KG1 (cell line): ENCODE measurements around the gene AMER1.
"Not testable (repeated sequence)": the region's sequence is repeated elsewhere in the genome, so short reads cannot be mapped to it uniquely, and the experiment has no call there.

ENCODE experiments used
- DNase-seq: peaks from one replicate; lab custom pipeline; 2025; lab: John Stamatoyannopoulos, UW

AMER1 gene

DNA sequence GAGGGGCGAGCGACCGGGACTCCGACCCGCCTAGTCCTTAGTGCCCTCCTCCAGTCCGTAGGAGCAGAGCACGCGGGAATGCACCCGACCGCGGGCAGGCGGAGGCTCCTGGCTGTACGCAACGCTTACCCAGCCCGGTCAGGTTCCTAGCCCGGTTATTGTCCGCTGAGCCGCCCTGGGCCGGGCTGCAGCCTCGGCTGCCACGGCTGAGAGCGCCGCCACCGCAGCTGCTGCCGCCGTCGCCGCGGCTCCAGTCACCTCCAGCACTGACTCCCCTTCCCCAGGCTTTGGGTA, at the start of gene AMER1:
AMER1 (minus strand) TSS at position 268 of the 294 bp plus-strand sequence. CDS start 12,422 bp downstream, outside the sequence.
- DNase-seq: no peak

DNA sequence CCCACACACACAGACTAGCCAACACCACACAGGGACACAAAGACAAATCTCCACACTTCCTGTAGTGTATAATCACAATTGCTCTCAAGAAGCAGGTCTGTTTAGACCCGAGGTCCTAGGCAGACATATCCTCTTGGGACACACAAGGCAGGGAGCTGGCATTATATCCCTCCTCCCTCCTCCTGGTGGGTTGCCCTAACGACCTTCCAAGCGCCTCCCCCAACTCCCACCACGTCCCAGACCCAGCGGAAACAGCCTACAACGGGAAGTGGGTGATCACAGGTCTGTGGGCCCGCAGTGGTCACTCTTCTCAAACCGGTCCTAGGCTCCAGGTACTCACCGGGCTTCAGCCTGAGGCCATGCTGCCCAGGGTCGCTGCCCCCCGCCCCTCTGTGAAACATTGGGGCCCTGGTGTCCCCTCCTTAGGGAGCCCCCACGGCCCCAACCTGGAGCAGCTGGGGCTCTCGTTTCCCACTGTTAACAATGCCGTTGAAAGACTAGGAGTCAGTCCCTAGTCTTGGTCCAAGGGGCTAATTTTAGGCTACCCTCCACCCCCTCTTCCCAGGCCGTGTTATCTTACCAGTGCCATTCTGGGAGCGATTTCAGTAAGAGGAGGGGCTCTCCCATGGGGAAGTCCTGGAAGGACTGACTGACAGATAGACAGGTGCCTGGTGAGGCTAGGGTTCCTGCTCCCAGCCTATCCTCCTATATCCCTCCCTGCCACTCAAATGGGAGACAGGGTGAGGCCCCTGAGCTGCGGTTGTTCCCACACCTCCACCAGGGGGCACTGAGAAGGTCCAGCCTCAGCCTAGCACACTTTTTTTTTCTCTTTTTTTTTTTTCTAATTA, 24.8 kb upstream of the AMER1 start, which contains the start of gene ASB12:
ASB12 (minus strand) TSS at position 485 of the 848 bp plus-strand sequence. CDS start 4,957 bp downstream, outside the sequence.
- DNase-seq: no peak

- no peak for DNase-seq
Measured at GRCh38 chrX:64229154-64229553, 23.6 kb upstream of the AMER1 start.

- no peak for DNase-seq
Measured at GRCh38 chrX:64218023-64218422, 12.5 kb upstream of the AMER1 start.

- DNase-seq: not testable (repeated sequence)
Measured at GRCh38 chrX:64213989-64214388, 8.5 kb upstream of the AMER1 start.

DNA sequence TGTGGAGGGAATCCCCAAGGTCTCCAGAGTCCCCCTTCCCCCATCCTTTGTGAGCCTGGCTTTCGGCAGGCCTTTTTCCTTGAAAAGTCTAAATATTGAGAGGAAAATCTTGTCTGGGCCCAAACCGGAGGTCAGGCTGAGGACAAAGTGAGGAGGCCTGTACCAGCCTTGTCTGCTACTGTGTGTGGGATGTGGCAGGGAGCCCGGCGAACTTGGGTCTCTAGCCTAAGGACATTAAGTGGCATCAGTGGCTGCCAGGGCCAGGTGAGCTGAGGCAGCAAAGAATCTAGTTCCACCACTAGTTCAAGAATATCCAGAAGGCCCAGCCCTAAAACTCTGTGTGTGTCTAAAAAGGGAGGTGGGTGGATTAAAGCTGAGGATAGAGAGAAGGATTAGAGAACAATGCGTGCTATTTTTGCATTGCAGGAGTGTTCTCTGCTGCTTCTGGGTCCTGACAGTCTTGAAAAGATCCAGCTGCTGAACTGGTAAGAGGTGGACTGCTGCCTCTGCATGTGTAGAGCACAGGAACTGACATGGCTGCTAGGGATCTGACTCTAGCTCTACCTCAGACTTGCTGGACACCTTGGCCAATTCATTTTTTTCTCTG, 1.2 kb upstream of the AMER1 start:
- no peak for DNase-seq

DNA sequence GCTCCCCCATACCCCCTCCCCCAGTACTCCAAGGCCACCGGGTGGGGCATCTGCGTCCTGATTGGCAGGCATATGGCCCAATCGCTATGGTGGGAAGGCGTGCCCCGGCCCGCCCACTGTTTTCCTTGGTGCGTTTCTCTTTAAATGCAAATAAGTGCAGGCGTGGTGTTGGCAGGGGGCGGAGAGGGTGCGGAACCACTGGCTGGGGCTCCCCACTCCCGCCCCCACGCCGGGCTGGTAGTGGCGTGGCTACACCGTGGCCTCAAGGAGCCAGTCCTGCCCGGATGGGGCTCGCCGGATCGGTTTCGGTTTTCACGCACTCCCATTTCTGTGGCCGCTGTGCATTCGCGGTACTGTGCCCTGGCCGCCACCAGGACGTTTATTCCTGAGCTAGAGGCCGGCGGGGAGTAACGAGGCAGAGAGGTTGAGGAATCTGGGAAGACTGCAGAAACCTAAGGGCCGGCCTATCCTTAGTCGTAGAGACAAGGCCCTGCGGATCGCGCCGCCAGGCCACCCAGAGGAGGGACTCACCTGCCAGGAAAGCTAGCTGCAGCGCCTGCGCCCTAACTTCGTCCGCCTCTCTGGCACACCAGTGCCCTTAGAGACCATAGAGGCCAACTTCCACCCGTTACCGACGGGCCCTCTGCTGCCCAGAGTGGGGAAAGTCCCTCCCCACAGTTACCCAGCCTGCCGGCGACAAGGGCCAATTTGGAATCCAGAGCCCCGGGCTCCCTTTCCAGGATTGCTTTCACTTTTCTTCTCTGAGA, 410 bp upstream of the AMER1 start:
- peak; percentile 64 for DNase-seq

DNA sequence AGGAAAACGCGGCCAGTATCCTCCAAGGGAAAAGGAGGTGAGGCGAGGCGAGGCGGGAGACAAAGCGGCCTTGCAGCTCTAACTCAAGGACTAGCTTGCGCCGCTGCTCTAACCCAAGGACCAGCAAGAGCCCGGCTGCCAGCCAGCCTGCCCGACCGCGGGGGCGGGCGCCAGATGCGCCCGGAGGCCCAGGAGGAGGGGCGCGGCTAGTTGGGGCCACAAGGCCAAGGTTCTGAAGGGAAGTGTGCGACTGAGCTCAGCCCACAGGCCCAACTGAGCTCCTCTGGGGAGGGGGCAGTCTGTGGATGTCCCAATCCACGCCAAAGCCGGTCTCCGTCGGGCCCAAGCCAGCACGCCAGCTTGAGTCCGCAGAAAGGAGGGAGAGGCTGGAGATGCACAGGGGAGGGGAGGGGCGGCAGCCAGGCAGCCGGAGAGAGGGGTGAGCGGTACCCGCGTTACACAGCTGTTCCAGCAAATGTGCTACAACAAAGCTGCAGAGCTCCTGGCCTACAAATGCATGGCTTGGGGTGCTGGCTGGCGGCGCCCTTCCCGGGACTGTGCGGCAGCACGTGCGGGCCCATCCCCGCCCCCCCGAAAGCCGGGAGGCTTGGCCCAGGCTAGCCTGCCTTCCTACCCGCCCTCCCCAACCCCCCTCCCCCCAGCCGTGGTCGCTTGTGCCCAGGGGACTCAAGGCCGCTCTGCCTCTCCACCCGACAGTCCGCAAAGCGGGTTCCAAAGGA, 637 bp downstream of the AMER1 start:
- no peak for DNase-seq

DNA sequence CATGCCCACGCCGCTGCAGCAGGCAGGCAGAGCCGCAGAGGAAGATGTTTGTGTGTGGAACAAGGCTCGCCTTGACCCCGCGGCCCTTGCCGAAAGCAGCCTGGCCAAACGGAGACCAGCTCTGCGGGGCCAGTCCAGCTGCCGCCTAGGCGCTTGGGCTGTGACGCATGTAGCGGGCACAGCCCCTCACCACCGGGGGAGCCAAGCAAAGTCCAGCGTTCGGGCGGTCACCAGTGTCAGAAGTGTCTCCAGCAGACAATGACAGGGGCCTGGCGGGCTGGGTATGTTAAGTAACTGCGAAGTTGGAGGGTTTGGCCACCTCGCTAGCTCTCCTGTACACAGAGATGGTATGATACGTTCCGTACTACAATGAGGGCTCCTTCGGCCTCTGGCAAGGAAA, 1.3 kb downstream of the AMER1 start:
- DNase-seq: no peak

- no peak for DNase-seq
Measured at GRCh38 chrX:64202808-64203325, 2.6 kb downstream of the AMER1 start.

DNA sequence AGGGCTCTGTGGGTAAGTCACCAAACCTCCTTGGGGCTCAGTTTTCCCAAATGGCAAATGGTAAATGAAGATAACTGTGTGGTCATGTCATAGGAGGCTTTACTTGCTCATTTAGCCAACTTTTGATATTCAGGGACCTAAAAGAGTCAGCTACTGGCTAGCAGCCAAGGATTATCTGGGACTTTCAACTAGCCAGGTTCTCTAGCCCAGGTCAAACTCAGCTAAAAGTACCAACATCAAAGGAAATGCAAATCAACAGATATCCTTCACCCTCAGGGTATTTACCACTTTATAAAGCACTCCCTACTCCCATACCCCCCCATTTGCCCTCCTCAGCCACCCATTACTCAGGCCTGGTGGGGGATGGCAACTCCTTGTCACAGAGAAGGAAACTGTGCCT, 7.5 kb downstream of the AMER1 start:
- DNase-seq: no peak

DNA sequence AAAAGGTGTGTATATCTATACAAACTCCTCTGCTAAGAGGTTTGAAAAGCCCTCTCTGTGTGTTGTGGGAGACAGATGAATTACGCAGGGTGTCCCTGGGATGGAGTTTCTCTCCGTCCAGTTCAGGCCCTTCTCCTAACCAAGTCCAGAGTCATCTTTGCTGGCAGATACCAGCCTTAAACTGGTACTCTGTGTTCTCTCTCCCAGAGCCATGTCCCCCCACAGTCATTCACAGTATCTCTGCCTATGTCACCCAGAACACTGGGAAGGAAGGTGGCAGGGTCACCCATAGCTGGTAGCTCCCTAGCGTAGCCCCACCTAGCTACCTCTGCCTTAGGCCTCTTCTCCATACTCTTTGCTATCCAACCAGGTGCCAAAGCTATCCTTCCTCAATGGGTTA, 8.9 kb downstream of the AMER1 start:
- DNase-seq: no peak

GRCh38 chrX:64195862-64196261, 9.6 kb downstream of the AMER1 start:
- DNase-seq: no peak

- no peak for DNase-seq
Measured at GRCh38 chrX:64192673-64193072, 12.8 kb downstream of the AMER1 start.

DNA sequence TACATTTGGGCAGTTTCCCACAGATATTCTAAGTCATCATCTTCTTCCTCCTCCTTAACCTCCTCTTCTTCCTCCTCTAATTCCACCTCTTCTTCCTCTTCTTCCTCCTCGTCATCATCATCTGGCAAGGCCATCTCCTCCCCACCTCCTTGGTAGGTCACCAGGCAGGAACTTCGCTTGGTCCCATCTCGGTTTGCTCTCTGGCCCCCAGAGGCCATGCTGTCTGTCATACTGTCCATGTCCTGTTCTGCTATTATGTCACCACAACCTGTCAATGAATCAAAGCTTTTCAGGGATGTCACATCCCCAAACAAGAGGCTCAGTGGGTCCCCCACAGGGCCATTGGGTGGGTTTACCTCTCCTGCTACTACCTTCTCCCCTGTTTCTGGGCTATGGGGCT, 13.5 kb downstream of the AMER1 start:
- no peak for DNase-seq

GRCh38 chrX:64191281-64192010, 14.1 kb downstream of the AMER1 start:
- DNase-seq: no peak

DNA sequence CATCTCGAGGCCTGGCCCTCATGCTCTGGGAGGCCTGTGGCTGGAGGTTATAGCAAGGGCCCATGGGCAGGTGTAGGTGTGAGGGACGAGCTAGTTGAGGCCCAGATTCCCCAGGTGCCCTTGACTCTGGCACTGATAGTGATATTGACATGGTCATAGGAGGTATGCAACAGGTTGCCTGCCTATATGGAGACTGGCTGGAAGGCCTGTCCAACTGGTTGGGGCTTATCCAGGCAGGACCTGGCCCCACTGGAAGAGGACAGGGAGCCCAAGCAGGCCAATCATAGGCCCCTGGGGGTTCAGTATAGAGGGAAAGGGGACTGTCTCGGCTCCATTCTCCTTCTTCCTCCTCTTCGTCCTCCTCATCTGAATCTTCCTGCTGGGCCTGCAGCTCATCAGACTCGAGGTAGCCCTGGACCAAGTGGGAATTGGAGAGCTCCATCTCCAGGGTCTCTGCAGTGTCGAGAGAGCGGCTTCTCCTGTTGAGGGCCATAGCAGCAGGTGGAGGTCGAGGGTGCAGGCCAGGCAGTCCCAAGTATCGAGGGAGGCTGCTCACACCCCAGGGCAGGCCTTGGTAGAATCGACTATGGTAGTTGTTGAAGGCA, 15.3 kb downstream of the AMER1 start:
- no peak for DNase-seq

- DNase-seq: no peak
Measured at GRCh38 chrX:64188901-64189300, 16.6 kb downstream of the AMER1 start.

- no peak for DNase-seq
Measured at GRCh38 chrX:64187762-64188150, 17.8 kb downstream of the AMER1 start.

DNA sequence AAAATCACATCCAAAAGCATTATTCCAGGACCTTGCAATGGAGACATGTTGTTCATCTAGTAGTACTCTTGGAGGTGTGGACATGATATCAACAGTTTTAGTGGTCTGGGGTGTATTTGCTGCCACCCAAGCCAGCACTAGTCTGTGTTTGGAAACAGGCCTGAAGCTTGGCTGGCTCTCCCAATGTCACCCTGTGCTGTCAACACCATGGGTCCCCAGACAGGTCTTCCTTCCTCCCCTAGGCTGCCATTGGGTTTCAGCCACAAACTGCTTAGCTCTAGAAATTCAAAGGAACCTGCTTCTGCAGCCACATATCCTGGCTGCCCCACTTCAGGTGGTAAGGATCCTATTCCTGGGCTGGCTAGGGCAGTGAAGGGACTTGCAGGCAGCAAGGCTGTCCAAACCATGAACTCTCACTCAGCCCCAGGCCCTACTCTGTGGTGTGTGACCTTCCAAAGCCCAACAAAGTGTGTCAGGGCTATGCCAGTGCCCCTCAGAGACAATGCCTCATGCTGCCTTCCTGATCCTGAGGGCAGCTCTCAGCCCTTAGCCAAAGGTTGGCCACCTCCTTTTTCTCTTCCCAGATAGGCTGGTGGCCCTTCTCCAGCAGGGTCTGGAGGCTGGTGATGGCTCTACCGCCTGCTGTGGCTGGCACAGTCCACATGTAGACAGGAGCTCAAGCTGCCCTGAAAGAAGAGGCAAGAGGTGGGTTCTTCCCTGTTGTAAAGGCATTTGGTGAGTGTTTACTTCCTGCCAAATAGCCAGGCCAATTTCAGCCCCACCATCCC, 18.3 kb downstream of the AMER1 start:
- DNase-seq: no peak
